Measurements from ENCODE around the gene MED13L. TPM values are rescaled to one million over a fixed set of nuclear protein-coding genes. Genes with fewer than 3 reads are reported as not detected.

MED13L gene
- total RNA-seq, 1 experiment from 2014 or later, result 89.0 TPM

GRCh38 chr12:116077431-116077830, 200.1 kb downstream of the MED13L start:
- CTCF ChIA-PET, result no interaction called here
- Mint-ChIP-seq H3K4me1 (ENCODE audit: low read depth, unreplicated experiment) (no peaks in the 10 kb centered on the region), H3K27me3 (ENCODE audit: unreplicated experiment) (no peaks in the 10 kb centered on the region), H3K27ac (ENCODE audit: unreplicated experiment) (no peak overlapping the region), H3K36me3 (ENCODE audit: insufficient read depth, unreplicated experiment) (no peaks in the 10 kb centered on the region), H3K9me3 (ENCODE audit: low read depth, unreplicated experiment) (no peaks in the 10 kb centered on the region), H3K4me3 (ENCODE audit: low read depth, unreplicated experiment) (no peak overlapping the region)
- BruUV-seq (replicated peaks), result no TSS peak
- TF ChIP-seq, protein P1, sequence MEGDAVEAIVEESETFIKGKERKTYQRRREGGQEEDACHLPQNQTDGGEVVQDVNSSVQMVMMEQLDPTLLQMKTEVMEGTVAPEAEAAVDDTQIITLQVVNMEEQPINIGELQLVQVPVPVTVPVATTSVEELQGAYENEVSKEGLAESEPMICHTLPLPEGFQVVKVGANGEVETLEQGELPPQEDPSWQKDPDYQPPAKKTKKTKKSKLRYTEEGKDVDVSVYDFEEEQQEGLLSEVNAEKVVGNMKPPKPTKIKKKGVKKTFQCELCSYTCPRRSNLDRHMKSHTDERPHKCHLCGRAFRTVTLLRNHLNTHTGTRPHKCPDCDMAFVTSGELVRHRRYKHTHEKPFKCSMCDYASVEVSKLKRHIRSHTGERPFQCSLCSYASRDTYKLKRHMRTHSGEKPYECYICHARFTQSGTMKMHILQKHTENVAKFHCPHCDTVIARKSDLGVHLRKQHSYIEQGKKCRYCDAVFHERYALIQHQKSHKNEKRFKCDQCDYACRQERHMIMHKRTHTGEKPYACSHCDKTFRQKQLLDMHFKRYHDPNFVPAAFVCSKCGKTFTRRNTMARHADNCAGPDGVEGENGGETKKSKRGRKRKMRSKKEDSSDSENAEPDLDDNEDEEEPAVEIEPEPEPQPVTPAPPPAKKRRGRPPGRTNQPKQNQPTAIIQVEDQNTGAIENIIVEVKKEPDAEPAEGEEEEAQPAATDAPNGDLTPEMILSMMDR (IDR thresholded peaks at IDR 0.05; ENCODE audit: unreplicated experiment), result no peak
- intact Hi-C loops (cut with micrococcal nuclease; ENCODE audit: unreplicated experiment), result no loop called here
- DNase-seq, result no peak

- Mint-ChIP-seq H3K27me3 (ENCODE audit: unreplicated experiment) (no peaks in the 10 kb centered on the region), H3K27ac (ENCODE audit: unreplicated experiment) (no peak overlapping the region), H3K36me3 (ENCODE audit: insufficient read depth, unreplicated experiment) (no peaks in the 10 kb centered on the region), H3K4me1 (ENCODE audit: low read depth, unreplicated experiment) (no peaks in the 10 kb centered on the region), H3K4me3 (ENCODE audit: low read depth, unreplicated experiment) (no peak overlapping the region), H3K9me3 (ENCODE audit: low read depth, unreplicated experiment) (no peaks in the 10 kb centered on the region)
- intact Hi-C loops (cut with micrococcal nuclease; ENCODE audit: unreplicated experiment), result no loop called here
- TF ChIP-seq, protein P1 (IDR thresholded peaks at IDR 0.05; ENCODE audit: unreplicated experiment), result no peak
- BruUV-seq (replicated peaks), result no TSS peak
- no peak for DNase-seq
- CTCF ChIA-PET, result no interaction called here
These were observed 201.1 kb downstream of the MED13L start for GRCh38 chr12:116076399-116076798.

- H3K36me3 Mint-ChIP-seq (ENCODE audit: insufficient read depth, unreplicated experiment), result no peaks in the 10 kb centered on the region
- CTCF ChIA-PET, result interaction anchor here (0.6 to 0.8 kb wide), 2 partner anchors 97 to 1025 kb away, joined by 3 read pairs; no protein-coding TSS in a partner anchor
- H3K27ac Mint-ChIP-seq (ENCODE audit: unreplicated experiment), result no peak overlapping the region
- H3K4me1 Mint-ChIP-seq (ENCODE audit: low read depth, unreplicated experiment), result no peaks in the 10 kb centered on the region
- no TSS peak for BruUV-seq (replicated peaks)
- H3K27me3 Mint-ChIP-seq (ENCODE audit: unreplicated experiment), result no peaks in the 10 kb centered on the region
- TF ChIP-seq, protein P1 (IDR thresholded peaks at IDR 0.05; ENCODE audit: unreplicated experiment), result no peak
- no peaks in the 10 kb centered on the region for H3K9me3 Mint-ChIP-seq (ENCODE audit: low read depth, unreplicated experiment)
- intact Hi-C loops (cut with micrococcal nuclease; ENCODE audit: unreplicated experiment), result no loop called here
- H3K4me3 Mint-ChIP-seq (ENCODE audit: low read depth, unreplicated experiment), result no peak overlapping the region
- DNase-seq, result no peak
These were observed 202.8 kb downstream of the MED13L start for GRCh38 chr12:116074686-116075085.

DNA sequence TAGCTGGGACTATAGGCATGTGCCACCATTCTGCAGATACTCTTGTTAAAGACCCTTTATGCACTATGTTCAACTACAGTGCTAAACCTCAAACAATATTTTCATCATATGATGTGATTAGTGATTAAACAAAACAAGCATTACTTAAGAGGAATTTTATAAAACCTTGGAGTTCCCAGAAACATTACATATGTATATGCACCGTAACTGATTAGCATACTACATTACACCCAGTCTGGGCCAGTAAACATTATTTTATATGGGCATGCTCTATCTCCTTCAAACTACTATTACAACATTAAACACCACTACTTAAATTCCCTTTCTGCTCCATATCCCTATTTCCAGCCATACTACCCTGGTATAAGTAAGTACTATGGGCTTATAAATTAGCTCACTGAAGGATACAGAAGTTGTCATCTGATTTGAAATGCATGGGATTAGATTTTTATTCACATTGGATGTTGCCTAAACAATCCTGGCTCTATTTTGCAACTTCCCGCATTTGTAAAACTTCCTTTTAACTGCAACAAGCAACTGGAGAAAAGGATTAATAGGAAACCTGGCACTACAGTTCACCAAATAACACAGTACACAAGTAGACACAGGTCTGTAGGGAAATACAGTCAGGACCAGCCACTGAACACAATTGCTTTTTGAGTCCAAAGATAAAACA, 205.8 kb downstream of the MED13L start:
- Mint-ChIP-seq H3K9me3 (ENCODE audit: low read depth, unreplicated experiment) (no peaks in the 10 kb centered on the region), H3K4me3 (ENCODE audit: low read depth, unreplicated experiment) (no peak overlapping the region), H3K27ac (ENCODE audit: unreplicated experiment) (no peak overlapping the region), H3K36me3 (ENCODE audit: insufficient read depth, unreplicated experiment) (no peaks in the 10 kb centered on the region), H3K4me1 (ENCODE audit: low read depth, unreplicated experiment) (no peaks in the 10 kb centered on the region), H3K27me3 (ENCODE audit: unreplicated experiment) (no peaks in the 10 kb centered on the region)
- TF ChIP-seq, protein P1 (IDR thresholded peaks at IDR 0.05; ENCODE audit: unreplicated experiment), result no peak
- intact Hi-C loops (cut with micrococcal nuclease; ENCODE audit: unreplicated experiment), result no loop called here
- no peak for DNase-seq
- CTCF ChIA-PET, result no interaction called here
- BruUV-seq (replicated peaks), result no TSS peak
